K562 (cell line): ENCODE measurements around the gene PIK3CD. TPM values are rescaled to one million over a fixed set of nuclear protein-coding genes. Genes with fewer than 3 reads are reported as not detected.
"Not testable (repeated sequence)": the region's sequence is repeated elsewhere in the genome, so short reads cannot be mapped to it uniquely, and the experiment has no call there.

ENCODE experiments used
- ATAC-seq: fragments of 200-7000 bp; cut with Tn5 transposase; 3 replicates; pipeline ENCODE4 v1.9.1; 2020; ENCODE audit warnings: moderate library complexity
- BruUV-seq: library from RNA; stranded (reverse); fragments of 400-500 nt; replicated peaks from 2 replicates; lab custom pipeline; 2021; lab: Mats Ljungman, UMichigan
- CTCF ChIA-PET: fragments of 300-600 bp; formaldehyde crosslinking; extraction: SDS; loops from one replicate; lab custom pipeline; 2021; ENCODE audit warnings: low intra/inter-chr PET ratio; lab: Yijun Ruan, JAX
- POLR2A ChIA-PET: fragments of 300-600, 350-650 bp; sonication (Branson Sonifier 250); formaldehyde crosslinking; extraction: SDS; loops from one replicate; lab custom pipeline; 2021; ENCODE audit warnings: antibody characterized with exemption, inconsistent platforms; lab: Yijun Ruan, JAX
- DNase-seq, 4 experiments: peaks; one replicate each; pipeline versions ENCODE4 v3.0.0 to v3.0.0-alpha.2; 2011 to 2018; ENCODE audit warnings: low spot score in 3 of 4, mixed read lengths in 3 of 4; ENCODE audit errors: extremely low read depth in 1 of 4
- FAIRE-seq: peaks from 2 replicates; lab custom pipeline; 2011; peaks lifted over from hg19 to GRCh38; lab: Jason Lieb, UNC
- H2AFZ ChIP-seq: 2 replicates; pipeline ENCODE4 v1.6.0; 2011; ENCODE audit warnings: low read depth, low read length, control low read depth, inconsistent platforms
- H3K27ac ChIP-seq: fragments of 200-600 bp; 3 replicates; pipeline ENCODE4 v1.8.0; 2011; ENCODE audit warnings: low read depth, mild to moderate bottlenecking, control low read depth, inconsistent platforms, low read length, moderate library complexity, mixed read lengths; ENCODE audit errors: extremely low read depth
- H3K27me3 ChIP-seq, 2 experiments: fragments of 300-600 bp in 1 of 2; 2 replicates in 1 of 2; 3 replicates in 1 of 2; pipeline versions ENCODE4 v1.6.0 to v1.8.0; 2011; ENCODE audit warnings: inconsistent platforms in 2 of 2, low read length in 2 of 2, mild to moderate bottlenecking in 1 of 2, mixed read lengths in 1 of 2, moderate library complexity in 1 of 2; ENCODE audit not compliant: control insufficient read depth in 2 of 2, insufficient read depth in 2 of 2
- H3K36me3 ChIP-seq: fragments of 300-600 bp; 3 replicates; pipeline ENCODE4 v1.8.0; 2011; ENCODE audit warnings: mild to moderate bottlenecking, low read length, inconsistent platforms; ENCODE audit not compliant: control insufficient read depth, insufficient read depth
- H3K4me1 ChIP-seq, 2 experiments: fragments of 200-600 bp in 1 of 2; replicated peaks in 1 of 2; 2 replicates in 1 of 2; 3 replicates in 1 of 2; pipeline versions ENCODE4 v1.5.1 to v1.8.0; 2011; ENCODE audit warnings: inconsistent platforms in 2 of 2, low read length in 2 of 2, mild to moderate bottlenecking in 1 of 2, mixed read lengths in 1 of 2, moderate library complexity in 1 of 2; ENCODE audit not compliant: control insufficient read depth in 2 of 2, insufficient read depth in 2 of 2
- H3K4me2 ChIP-seq: 2 replicates; pipeline ENCODE4 v1.6.1; 2011; ENCODE audit warnings: low read length, control low read depth, inconsistent platforms, mixed read lengths; ENCODE audit not compliant: insufficient read depth
- H3K4me3 ChIP-seq: fragments of 200-600 bp; sonication (generic), shearing (Covaris generic); 2 replicates; pipeline ENCODE4 v1.5.1; 2016; ENCODE audit warnings: control low read depth, inconsistent platforms
- H3K79me2 ChIP-seq: fragments of 200-600 bp; 3 replicates; pipeline ENCODE4 v1.8.0; 2011; ENCODE audit warnings: low read length, inconsistent platforms; ENCODE audit not compliant: control insufficient read depth, insufficient read depth
- H3K9ac ChIP-seq, 2 experiments: 2 replicates each; pipeline versions ENCODE4 v1.6.0 to v1.6.1; 2011; ENCODE audit warnings: low read depth in 2 of 2, low read length in 2 of 2, control low read depth in 1 of 2, inconsistent platforms in 1 of 2, mild to moderate bottlenecking in 1 of 2, mixed read lengths in 1 of 2; ENCODE audit not compliant: insufficient read depth in 1 of 2
- H3K9me1 ChIP-seq: one replicate; pipeline ENCODE4 v1.6.0; 2011; ENCODE audit warnings: inconsistent platforms, mild to moderate bottlenecking, low read length, moderate library complexity; ENCODE audit not compliant: control insufficient read depth, insufficient read depth
- H3K9me3 ChIP-seq: replicated peaks from 2 replicates; pipeline ENCODE4 v1.5.1; 2011; ENCODE audit warnings: low read depth, low read length, inconsistent platforms; ENCODE audit not compliant: control insufficient read depth, insufficient read depth
- H4K20me1 ChIP-seq: replicated peaks from 2 replicates; pipeline ENCODE4 v1.6.1; 2011; ENCODE audit warnings: low read length, inconsistent platforms, mixed read lengths; ENCODE audit not compliant: control insufficient read depth, insufficient read depth
- ARID3A ChIP-seq: IDR thresholded peaks from 2 replicates; pipeline ENCODE4 v1.6.1; 2012; ENCODE audit warnings: low read depth, low read length, improper control_type of control experiment, borderline replicate concordance
- ATF7 ChIP-seq: fragments of 450-650 bp; IDR thresholded peaks from 2 replicates; pipeline ENCODE4 v1.7.1; 2014; ENCODE audit warnings: mild to moderate bottlenecking, moderate library complexity
- BHLHE40 ChIP-seq: IDR thresholded peaks from 2 replicates; pipeline ENCODE4 v1.6.1; 2011; ENCODE audit warnings: low read length, improper control_type of control experiment
- CBFA2T3 ChIP-seq: fragments of 450-650 bp; IDR thresholded peaks from 2 replicates; pipeline ENCODE4 v1.6.1; 2017
- CREBBP ChIP-seq: IDR thresholded peaks from one replicate; pipeline ENCODE4 v1.6.1; 2012; ENCODE audit warnings: low read depth, mild to moderate bottlenecking, control low read depth, inconsistent platforms, low read length
- CREM ChIP-seq: IDR thresholded peaks from 2 replicates; pipeline ENCODE4 v1.6.1; 2014; ENCODE audit warnings: antibody characterized with exemption, low read depth
- DPF2 ChIP-seq: fragments of 450-650 bp; IDR thresholded peaks from 2 replicates; pipeline ENCODE4 v1.6.1; 2016
- ESRRA ChIP-seq: fragments of 450-650 bp; IDR thresholded peaks from 2 replicates; pipeline ENCODE4 v1.6.1; 2014; ENCODE audit warnings: low read depth, mild to moderate bottlenecking, moderate library complexity, borderline replicate concordance
- ETV1 ChIP-seq: fragments of 450-650 bp; conservative IDR thresholded peaks from 2 replicates; pipeline ENCODE4 v1.6.1; 2016; ENCODE audit warnings: missing genetic modification characterization, control low read depth, low read depth, missing compliant biosample characterization
- JUN ChIP-seq, 2 experiments: sonication (generic) in 1 of 2; formaldehyde crosslinking in 1 of 2; IDR thresholded peaks; 2 replicates each; pipeline versions ENCODE4 v1.6.1 to v1.8.0; 2012 to 2022; ENCODE audit warnings: borderline replicate concordance in 2 of 2, mild to moderate bottlenecking in 2 of 2, improper control_type of control experiment in 1 of 2, low read depth in 1 of 2, low read length in 1 of 2, missing genetic modification reagents in 1 of 2
- JUND ChIP-seq, 2 experiments: IDR thresholded peaks; 2 replicates in 1 of 2; 3 replicates in 1 of 2; pipeline ENCODE4 v1.6.1; 2011; ENCODE audit warnings: borderline replicate concordance in 2 of 2, low read depth in 2 of 2, low read length in 2 of 2, improper control_type of control experiment in 1 of 2, missing biosample characterization in 1 of 2, missing genetic modification characterization in 1 of 2, missing genetic modification reagents in 1 of 2
- L3MBTL2 ChIP-seq: fragments of 450-650 bp; IDR thresholded peaks from 2 replicates; pipeline ENCODE4 v1.6.1; 2016; ENCODE audit warnings: mild to moderate bottlenecking, moderate library complexity
- SMARCA4 ChIP-seq: fragments of 450-650 bp; IDR thresholded peaks from 2 replicates; pipeline ENCODE4 v1.6.1; 2016
- ZEB2 ChIP-seq: fragments of 450-650 bp; IDR thresholded peaks from 2 replicates; pipeline ENCODE4 v1.6.1; 2016
- WGBS: fragments of 100-300 bp; shearing (Covaris generic); methylation state at CpG from one replicate; pipeline ENCODE4 v1.1.6; 2016; ENCODE audit warnings: low coverage, mixed read lengths; ENCODE audit not compliant: insufficient coverage; ENCODE audit errors: missing lambda C conversion rate; 5-methylcytosine and 5-hydroxymethylcytosine counted together
- in situ Hi-C: fragments of 300-500 bp; cut with MboI; formaldehyde crosslinking; loops from 4 replicates; pipeline ENCODE4 v1.15.0; 2018; ENCODE audit warnings: inconsistent platforms, mixed read lengths
- intact Hi-C: fragments of 100-400 bp; cut with micrococcal nuclease; formaldehyde crosslinking; loops from 2 replicates; pipeline ENCODE4 v1.14.2; 2022
- polyA plus RNA-seq, 8 experiments: library from polyadenylated mRNA; depleted of rRNA in 4 of 8; stranded (reverse) in 5 of 8; unstranded in 3 of 8; fragments of >200 nt; fragmentation: Nextera tagmentation in 2 of 8; fragmentation: Illumina TruSeq in 1 of 8; extraction: Ambion mirVana in 2 of 8; extraction: Trizol in 1 of 8; gene quantifications; 2 replicates each; pipeline versions ENCODE4 v1.2.1 to v1.2.3, GENCODE V29; 2011 to 2014; ENCODE audit warnings: inconsistent platforms in 1 of 8, missing spikeins in 1 of 8
- total RNA-seq, 7 experiments: library from RNA; depleted of rRNA in 6 of 7; stranded (reverse); fragments of >200 nt in 6 of 7; fragmentation: Illumina TruSeq in 2 of 7; extraction: Trizol in 2 of 7; gene quantifications; 2 replicates each; pipeline versions ENCODE4 v1.2.1 to v1.2.3, GENCODE V29; 2011 to 2021; ENCODE audit warnings: low replicate concordance in 1 of 7
- TF ChIP-seq, protein P1 (sequence below): fragments of 450-650 bp; IDR thresholded peaks from 2 replicates; pipeline ENCODE4 v1.6.1; 2018; ENCODE audit not compliant: partially characterized antibody

PIK3CD gene
- total and polyA plus RNA-seq, 9 of the 15 experiments (the other 6 are each of a cell fraction or from before 2014, with no cell fraction given) = 1.8 to 20.8 (median 7.2) TPM

DNA sequence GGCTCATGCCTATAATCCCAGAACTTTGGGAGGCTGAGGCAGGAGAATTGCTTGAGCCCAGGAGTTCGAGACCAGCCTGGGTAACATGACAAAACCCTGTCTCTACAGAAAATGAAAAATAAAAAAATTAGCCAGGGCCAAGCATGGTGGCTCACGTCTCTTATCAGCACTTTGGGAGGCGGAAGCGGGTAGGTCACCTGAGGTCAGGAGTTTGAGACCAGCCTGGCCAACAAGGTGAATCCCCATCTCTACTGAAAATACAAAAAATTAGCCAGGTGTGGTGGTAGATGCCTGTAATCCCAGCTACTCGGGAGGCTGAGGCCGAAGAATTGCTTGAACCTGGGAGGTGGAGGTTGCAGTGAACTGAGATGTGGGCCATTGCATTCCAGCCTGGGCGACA is 61.2 kb downstream of the PIK3CD start (continued):
- 0 out of 2 replicates have a peak, but pooled peaks have one; percentile 10 for TF ChIP-seq ESRRA
- TF ChIP-seq CREM = 0 out of 2 replicates have a peak, but pooled peaks have one; percentile 29
- TF ChIP-seq SMARCA4 = peak; percentile 56; the same call in 1 of the 2 replicates
- TF ChIP-seq DPF2 = peak; percentile 59; the same call in 1 of the 2 replicates
- TF ChIP-seq JUND (IDR thresholded peaks at IDR 0.05; ENCODE audit: borderline replicate concordance, low read depth, low read length) = not testable (repeated sequence)
- peak; percentile 20; the same call in 1 of the 3 replicates for TF ChIP-seq JUND (tag; IDR thresholded peaks at IDR 0.05; ENCODE audit: borderline replicate concordance, low read depth, low read length)
- TF ChIP-seq ETV1 (tag) = peak; percentile 55
- TF ChIP-seq ZEB2 = peak; percentile 68
- TF ChIP-seq CBFA2T3 = 0 out of 2 replicates have a peak, but pooled peaks have one; percentile 2
- 0 out of 2 replicates have a peak, but pooled peaks have one; percentile 8 for TF ChIP-seq L3MBTL2
- TF ChIP-seq BHLHE40 = peak; percentile 45; the same call in 1 of the 2 replicates

DNA sequence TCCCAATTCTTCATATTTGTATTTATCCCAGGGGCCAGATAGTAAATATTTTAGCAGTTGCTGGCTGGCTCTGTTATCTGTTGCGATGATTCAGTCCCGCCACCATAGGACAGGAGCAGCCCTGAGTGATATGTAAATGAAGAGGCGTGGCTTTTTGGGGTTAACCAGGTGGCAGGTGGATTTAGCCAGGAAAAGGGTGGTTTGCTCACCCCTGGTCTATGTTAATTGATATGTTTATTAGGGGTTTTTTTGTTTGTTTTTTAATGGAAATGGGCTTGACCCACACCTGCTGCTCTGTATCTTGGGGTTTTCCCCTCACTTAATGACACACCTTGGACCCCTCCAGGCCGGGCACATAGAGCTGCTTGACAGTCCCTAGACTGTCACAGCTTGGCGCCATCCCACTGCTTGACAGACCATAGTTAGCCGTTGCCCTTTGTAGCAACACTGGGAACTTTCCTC is 62.8 kb downstream of the PIK3CD start:
- Histone ChIP-seq H3K4me1 (peaks cover 48 to 68% of the 10 kb centered on the region in 2 experiments), H2AFZ (no peak overlapping the region)
- TF ChIP-seq JUN (IDR thresholded peaks at IDR 0.05; ENCODE audit: borderline replicate concordance, low read depth, low read length) (peak; percentile 65; the same call in 1 of the 2 replicates), JUN (CRISPR knock-in tag; IDR thresholded peaks at IDR 0.05; ENCODE audit: borderline replicate concordance) (no peak), JUND (IDR thresholded peaks at IDR 0.05; ENCODE audit: borderline replicate concordance, low read depth, low read length) (peak; percentile 89), JUND (tag; IDR thresholded peaks at IDR 0.05; ENCODE audit: borderline replicate concordance, low read depth, low read length) (peak; percentile 74; the same call in 1 of the 3 replicates), CREM (peak; percentile 17; the same call in 1 of the 2 replicates), ATF7 (0 out of 2 replicates have a peak, but pooled peaks have one; percentile 26), ARID3A (0 out of 2 replicates have a peak, but pooled peaks have one; percentile 21), CREBBP (no peak)
- TF ChIP-seq, protein P1, sequence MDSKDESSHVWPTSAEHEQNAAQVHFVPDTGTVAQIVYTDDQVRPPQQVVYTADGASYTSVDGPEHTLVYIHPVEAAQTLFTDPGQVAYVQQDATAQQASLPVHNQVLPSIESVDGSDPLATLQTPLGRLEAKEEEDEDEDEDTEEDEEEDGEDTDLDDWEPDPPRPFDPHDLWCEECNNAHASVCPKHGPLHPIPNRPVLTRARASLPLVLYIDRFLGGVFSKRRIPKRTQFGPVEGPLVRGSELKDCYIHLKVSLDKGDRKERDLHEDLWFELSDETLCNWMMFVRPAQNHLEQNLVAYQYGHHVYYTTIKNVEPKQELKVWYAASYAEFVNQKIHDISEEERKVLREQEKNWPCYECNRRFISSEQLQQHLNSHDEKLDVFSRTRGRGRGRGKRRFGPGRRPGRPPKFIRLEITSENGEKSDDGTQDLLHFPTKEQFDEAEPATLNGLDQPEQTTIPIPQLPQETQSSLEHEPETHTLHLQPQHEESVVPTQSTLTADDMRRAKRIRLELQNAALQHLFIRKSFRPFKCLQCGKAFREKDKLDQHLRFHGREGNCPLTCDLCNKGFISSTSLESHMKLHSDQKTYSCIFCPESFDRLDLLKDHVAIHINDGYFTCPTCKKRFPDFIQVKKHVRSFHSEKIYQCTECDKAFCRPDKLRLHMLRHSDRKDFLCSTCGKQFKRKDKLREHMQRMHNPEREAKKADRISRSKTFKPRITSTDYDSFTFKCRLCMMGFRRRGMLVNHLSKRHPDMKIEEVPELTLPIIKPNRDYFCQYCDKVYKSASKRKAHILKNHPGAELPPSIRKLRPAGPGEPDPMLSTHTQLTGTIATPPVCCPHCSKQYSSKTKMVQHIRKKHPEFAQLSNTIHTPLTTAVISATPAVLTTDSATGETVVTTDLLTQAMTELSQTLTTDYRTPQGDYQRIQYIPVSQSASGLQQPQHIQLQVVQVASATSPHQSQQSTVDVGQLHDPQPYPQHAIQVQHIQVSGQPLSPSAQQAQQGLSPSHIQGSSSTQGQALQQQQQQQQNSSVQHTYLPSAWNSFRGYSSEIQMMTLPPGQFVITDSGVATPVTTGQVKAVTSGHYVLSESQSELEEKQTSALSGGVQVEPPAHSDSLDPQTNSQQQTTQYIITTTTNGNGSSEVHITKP = peak; percentile 77

More for the DNA sequence above, 62.8 kb downstream of the PIK3CD start:
- Histone ChIP-seq H4K20me1 (no peaks in the 10 kb centered on the region), H3K79me2 (peaks cover 23% of the 10 kb centered on the region), H3K27me3 (no peaks in the 10 kb centered on the region), H3K4me2 (no peak overlapping the region), H3K4me3 (no peak overlapping the region), H3K9me1 (no peaks in the 10 kb centered on the region), H3K36me3 (peaks cover 10% of the 10 kb centered on the region; the same call in 2 of the 3 replicates), H3K9ac (no peak overlapping the region), H3K27ac (no peak overlapping the region; the same call in 2 of the 3 replicates), H3K9me3 (no peaks in the 10 kb centered on the region)
- WGBS = 27% methylated on average over 6 of the region's 6 CpGs
- ATAC-seq (peak; percentile 8; the same call in 1 of the 3 replicates), FAIRE-seq (peak; percentile 70), DNase-seq (peak; percentile 34 to 74 (median 54))
- in situ Hi-C loops (no loop called here), intact Hi-C loops (no loop called here)
- ChIA-PET CTCF (interaction anchor here (0.6 kb wide), 1 partner anchor 99 kb away, joined by 4 read pairs; no protein-coding TSS in a partner anchor), POLR2A (interaction anchor here (1.1 to 1.3 kb wide), 2 partner anchors 12 to 17 kb away, joined by 3 to 4 read pairs; no protein-coding TSS in a partner anchor)
- BruUV-seq = no TSS peak
